ENCODE results near the gene SELENOV.
A peak's percentile ranks its signal among the peaks of the same experiment; 100 is the strongest.

Gene SELENOV

DNA sequence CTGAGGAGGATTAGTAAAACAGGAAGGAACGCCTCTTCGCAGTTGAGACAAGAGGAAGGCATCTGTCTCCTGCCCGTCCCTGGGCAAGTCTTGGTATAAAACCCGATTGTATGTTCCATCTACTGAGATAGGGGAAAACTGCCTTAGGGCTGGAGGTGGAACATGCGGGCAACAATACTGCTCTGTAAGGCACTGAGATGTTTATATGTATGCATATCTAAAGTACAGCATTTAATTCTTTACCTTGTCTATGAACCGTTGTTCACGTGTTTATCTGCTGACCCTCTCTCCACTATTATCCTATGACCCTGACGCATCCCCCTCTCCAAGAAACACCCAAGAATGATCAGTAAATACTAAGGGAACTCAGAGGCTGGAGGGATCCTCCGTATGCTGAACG lies 35.0 kb upstream of the SELENOV start:
- TF ChIP-seq JUND (IDR thresholded peaks at IDR 0.05; ENCODE audit: low read depth), result no peak
- in situ Hi-C loops (cut with HindIII; ENCODE audit: low pct_unique_long_range_greater_than_20kb, low sequenced_read_pairs), result no loop called here
- no peak for DNase-seq (ENCODE audit: low read depth in 1 of 2, low spot score in 1 of 2)

DNA sequence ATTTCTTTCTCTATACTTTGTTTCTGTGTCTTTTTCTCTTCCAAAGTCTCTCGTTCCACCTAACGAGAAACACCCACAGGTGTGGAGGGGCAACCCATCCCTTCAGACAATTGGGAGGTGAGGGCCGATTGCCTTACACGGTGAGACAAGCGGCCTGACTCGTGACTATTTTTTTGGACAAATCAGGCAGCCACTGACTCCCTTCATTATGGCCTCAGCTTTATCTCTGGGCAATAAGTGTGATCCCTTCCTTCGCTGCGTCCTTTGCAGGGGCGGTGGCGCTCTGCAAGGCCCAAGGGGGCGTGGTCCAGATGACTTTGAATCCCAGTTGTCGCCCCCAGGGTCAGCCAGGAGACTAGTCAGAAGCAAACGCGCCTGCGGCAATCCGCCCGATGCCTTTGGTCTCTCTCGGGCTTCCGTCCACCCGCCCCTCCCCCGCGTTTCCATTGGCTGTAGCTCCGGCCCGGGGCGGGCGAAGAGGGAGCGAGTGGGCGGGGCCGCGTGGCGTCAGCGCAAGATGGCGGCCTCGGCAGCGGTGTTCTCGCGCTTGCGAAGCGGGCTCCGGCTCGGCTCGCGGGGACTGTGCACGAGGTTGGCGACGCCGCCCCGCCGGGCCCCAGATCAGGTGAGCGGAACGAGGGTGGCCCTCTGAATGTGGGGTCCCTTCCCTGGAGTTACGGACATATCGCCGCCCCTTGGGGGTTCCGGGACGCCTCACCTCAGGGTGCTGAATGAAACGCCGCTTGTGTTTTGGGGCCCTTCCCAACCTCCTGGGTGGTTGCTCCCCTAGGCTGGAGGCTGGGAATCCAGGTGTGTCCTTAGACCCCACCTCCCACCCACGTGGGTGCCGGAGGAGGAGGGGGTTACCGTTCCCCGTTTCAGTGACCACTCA lies 34.4 kb upstream of the SELENOV start, which contains the start of gene TIMM50:
Gene TIMM50 (plus strand): TSS at position 502 of the 892 bp plus-strand sequence. CDS start 16 bp downstream, at position 518.
- in situ Hi-C loops (cut with HindIII; ENCODE audit: low pct_unique_long_range_greater_than_20kb, low sequenced_read_pairs), result no loop called here
- no peak for TF ChIP-seq JUND (IDR thresholded peaks at IDR 0.05; ENCODE audit: low read depth)
- DNase-seq (ENCODE audit: low read depth in 1 of 2, low spot score in 1 of 2), result peak; percentile 51 to 93

GRCh38 chr19:39481229-39481545 lies 33.8 kb upstream of the SELENOV start:
- in situ Hi-C loops (cut with HindIII; ENCODE audit: low pct_unique_long_range_greater_than_20kb, low sequenced_read_pairs), result no loop called here
- no peak for TF ChIP-seq JUND (IDR thresholded peaks at IDR 0.05; ENCODE audit: low read depth)
- no peak for DNase-seq (ENCODE audit: low read depth in 1 of 2, low spot score in 1 of 2)

DNA sequence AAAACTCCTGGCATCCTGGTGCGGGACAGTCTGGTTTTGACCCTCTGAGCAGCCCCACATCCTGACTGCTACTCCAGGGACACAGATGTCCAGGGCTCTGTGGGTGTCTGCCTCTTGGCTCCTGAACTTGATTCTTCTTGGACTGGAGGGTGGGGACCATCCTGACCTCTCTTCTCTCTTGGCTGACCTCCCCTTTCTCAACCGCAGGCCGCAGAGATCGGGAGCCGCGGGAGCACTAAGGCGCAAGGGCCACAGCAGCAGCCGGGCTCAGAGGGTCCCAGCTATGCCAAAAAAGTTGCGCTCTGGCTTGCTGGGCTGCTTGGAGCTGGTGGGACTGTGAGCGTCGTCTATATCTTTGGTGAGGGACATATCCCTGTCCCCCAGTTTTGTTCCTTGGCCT lies 33.3 kb upstream of the SELENOV start:
- DNase-seq (ENCODE audit: low read depth in 1 of 2, low spot score in 1 of 2), result no peak
- no peak for TF ChIP-seq JUND (IDR thresholded peaks at IDR 0.05; ENCODE audit: low read depth)
- in situ Hi-C loops (cut with HindIII; ENCODE audit: low pct_unique_long_range_greater_than_20kb, low sequenced_read_pairs), result no loop called here

DNA sequence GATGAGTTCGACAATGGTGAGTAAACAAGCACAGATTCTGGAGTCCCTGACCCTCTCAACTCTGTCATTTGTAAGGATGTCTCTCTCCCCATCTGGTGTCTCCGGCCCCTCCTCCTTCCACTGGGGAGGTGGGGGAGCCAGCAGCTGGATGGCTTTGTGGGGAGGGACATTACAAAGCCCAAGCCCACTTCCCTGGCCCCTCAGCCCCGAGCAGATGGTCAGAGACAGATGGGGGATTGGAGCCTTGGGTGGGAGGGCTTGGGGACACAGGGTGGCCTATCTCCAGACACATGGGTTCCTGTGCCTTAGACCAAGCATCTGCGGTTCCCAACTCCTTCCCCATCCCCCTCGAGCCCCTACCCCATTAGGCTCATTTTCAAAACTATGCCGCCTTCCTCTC lies 31.8 kb upstream of the SELENOV start:
- no peak for DNase-seq (ENCODE audit: low read depth in 1 of 2, low spot score in 1 of 2)
- no peak for TF ChIP-seq JUND (IDR thresholded peaks at IDR 0.05; ENCODE audit: low read depth)
- in situ Hi-C loops (cut with HindIII; ENCODE audit: low pct_unique_long_range_greater_than_20kb, low sequenced_read_pairs), result no loop called here

DNA sequence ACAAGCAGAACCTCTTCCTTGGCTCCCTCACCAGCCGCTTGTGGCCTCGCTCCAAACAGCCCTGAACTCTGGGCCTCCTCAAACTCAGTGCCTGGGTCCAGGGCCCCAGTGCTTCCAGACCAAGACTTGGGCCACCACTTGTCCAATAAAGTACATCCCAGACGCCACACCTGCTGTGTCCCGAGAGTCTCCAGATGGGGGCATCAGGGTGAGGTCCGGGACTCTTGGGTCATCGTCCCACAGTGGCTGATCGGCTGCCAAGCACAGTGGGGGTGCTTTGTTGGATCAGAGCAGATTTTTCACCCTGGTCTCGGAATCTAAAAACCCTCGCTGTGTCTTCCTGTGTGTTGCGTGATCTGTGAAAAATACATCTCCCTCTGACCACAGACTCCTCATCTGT lies 25.2 kb upstream of the SELENOV start:
- DNase-seq (ENCODE audit: low read depth in 1 of 2, low spot score in 1 of 2), result no peak
- in situ Hi-C loops (cut with HindIII; ENCODE audit: low pct_unique_long_range_greater_than_20kb, low sequenced_read_pairs), result no loop called here
- no peak for TF ChIP-seq JUND (IDR thresholded peaks at IDR 0.05; ENCODE audit: low read depth)

- no peak for TF ChIP-seq JUND (IDR thresholded peaks at IDR 0.05; ENCODE audit: low read depth)
- no peak for DNase-seq (ENCODE audit: low read depth in 1 of 2, low spot score in 1 of 2)
- in situ Hi-C loops (cut with HindIII; ENCODE audit: low pct_unique_long_range_greater_than_20kb, low sequenced_read_pairs), result no loop called here
Observed at GRCh38 chr19:39492225-39492624, 22.7 kb upstream of the SELENOV start.

DNA sequence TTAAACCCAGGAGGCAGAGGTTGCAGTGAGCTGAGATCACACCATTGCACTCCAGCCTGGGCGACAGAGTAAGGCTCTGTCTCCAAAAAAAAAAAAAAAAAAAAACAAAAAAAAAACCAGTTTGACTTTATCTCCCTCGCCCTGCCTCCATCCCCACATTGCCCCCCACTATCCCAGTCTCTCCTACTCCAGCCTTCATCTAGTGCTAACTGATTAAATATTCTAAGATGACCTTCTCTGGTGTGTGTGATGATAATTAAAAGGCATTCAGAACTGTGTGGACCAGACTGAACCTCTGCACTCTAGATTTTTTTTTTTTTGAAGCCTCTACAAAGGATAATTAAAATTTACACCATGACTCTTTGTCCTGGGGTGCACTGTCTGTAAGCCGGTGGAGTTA lies 22.2 kb upstream of the SELENOV start:
- in situ Hi-C loops (cut with HindIII; ENCODE audit: low pct_unique_long_range_greater_than_20kb, low sequenced_read_pairs), result no loop called here
- no peak for DNase-seq (ENCODE audit: low read depth in 1 of 2, low spot score in 1 of 2)
- TF ChIP-seq JUND (IDR thresholded peaks at IDR 0.05; ENCODE audit: low read depth), result no peak

GRCh38 chr19:39494661-39495060 lies 20.3 kb upstream of the SELENOV start:
- no peak for DNase-seq (ENCODE audit: low read depth in 1 of 2, low spot score in 1 of 2)
- in situ Hi-C loops (cut with HindIII; ENCODE audit: low pct_unique_long_range_greater_than_20kb, low sequenced_read_pairs), result no loop called here
- no peak for TF ChIP-seq JUND (IDR thresholded peaks at IDR 0.05; ENCODE audit: low read depth)

DNA sequence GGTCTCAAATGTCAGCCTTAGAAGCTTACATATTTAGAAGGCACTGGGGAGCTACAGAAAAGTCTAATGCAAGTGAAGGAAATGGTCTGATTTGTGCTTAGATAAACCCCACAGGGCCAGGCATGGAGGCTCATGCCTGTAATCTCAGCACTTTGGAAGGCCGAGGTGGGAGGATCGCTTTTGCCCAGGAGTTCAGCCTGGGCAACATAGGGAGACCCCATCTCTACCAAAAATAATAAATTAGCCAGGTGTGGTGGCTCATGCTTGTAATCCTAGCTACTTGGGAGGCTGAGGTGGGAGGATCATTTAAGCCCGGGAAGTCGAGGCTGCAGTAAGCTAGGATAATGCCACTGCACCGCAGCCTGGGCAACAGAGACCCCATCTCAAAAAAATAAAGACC lies 18.9 kb upstream of the SELENOV start:
- no peak for DNase-seq (ENCODE audit: low read depth in 1 of 2, low spot score in 1 of 2)
- in situ Hi-C loops (cut with HindIII; ENCODE audit: low pct_unique_long_range_greater_than_20kb, low sequenced_read_pairs), result no loop called here
- TF ChIP-seq JUND (IDR thresholded peaks at IDR 0.05; ENCODE audit: low read depth), result no peak

- in situ Hi-C loops (cut with HindIII; ENCODE audit: low pct_unique_long_range_greater_than_20kb, low sequenced_read_pairs), result no loop called here
Observed at GRCh38 chr19:39497701-39497995, 17.3 kb upstream of the SELENOV start.

DNA sequence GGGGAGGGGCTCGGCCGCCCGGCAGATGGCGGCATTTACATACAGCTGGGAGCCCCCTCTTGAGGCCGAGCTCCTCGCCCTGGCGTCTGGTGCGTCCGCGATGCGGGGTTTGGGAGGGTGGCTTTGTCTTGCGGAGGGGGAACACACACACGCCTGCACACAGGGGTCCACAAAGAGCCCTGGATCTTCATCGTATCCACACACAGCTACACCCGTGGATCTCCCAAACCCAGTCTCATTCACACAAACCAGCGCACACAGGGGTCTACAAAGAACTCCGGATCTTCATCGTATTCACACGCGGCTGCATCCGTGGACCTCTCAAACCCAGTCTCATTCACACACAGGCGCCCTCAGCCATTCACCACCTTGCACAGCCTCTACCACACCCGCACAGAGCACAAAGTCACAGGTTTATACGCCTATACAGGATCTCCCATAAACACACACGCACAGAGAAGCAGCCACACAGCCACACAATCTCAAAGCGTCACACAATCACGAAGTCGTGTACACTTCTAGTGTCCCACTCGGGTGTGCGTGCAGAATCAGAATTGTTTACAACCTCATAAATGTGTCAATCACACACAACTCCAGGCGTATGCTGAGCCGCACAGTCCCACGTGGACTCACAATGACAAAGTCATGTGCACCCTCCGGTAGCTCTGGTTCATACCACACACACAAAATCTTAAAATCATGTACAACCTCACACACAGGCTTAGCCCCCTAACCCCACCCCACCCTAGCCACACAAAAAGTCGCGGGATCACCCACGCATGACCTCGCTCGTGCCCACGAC lies 16.7 kb upstream of the SELENOV start:
- peak in 1 of 2 experiments; percentile 46 for DNase-seq (ENCODE audit: low read depth in 1 of 2, low spot score in 1 of 2)
- in situ Hi-C loops (cut with HindIII; ENCODE audit: low pct_unique_long_range_greater_than_20kb, low sequenced_read_pairs), result no loop called here
- no peak for TF ChIP-seq JUND (IDR thresholded peaks at IDR 0.05; ENCODE audit: low read depth)

More at GRCh38 chr19:39497701-39497995, 17.3 kb upstream of the SELENOV start:
- TF ChIP-seq JUND (IDR thresholded peaks at IDR 0.05; ENCODE audit: low read depth), result no peak
- DNase-seq (ENCODE audit: low read depth in 1 of 2, low spot score in 1 of 2), result no peak

All from T47D (cell line).